Peyer's patch (tissue), 4 donors: ENCODE data around the gene ACVR2B. TPM values are rescaled to one million over a fixed set of nuclear protein-coding genes. Genes with fewer than 3 reads are reported as not detected.

ENCODE experiments used
- DNase-seq, 3 donors: peaks; one replicate each; pipeline ENCODE4 v3.0.0-alpha.2; 2017 to 2019
- H3K27ac ChIP-seq, 4 donors: fragments of 200-600 bp; sonication (generic); one replicate each; pipeline ENCODE4 v1.5.1; 2016 to 2019
- H3K27me3 ChIP-seq, 2 donors: fragments of 200-600 bp; sonication (generic); one replicate each; pipeline ENCODE4 v1.5.1; 2019
- H3K36me3 ChIP-seq, 3 donors: fragments of 200-600 bp; sonication (generic); one replicate each; pipeline ENCODE4 v1.5.1; 2016 to 2019
- H3K4me1 ChIP-seq, 4 donors: fragments of 200-600 bp; sonication (generic); one replicate each; pipeline ENCODE4 v1.5.1; 2016 to 2019
- H3K4me3 ChIP-seq, 4 donors: fragments of 200-600 bp; sonication (generic); 1 replicate in 3 of 4; 2 replicates in 1 of 4; pipeline ENCODE4 v1.5.1; 2016 to 2019; ENCODE audit warnings: mild to moderate bottlenecking in 1 of 4
- H3K9me3 ChIP-seq, 4 donors: fragments of 200-600 bp; sonication (generic); one replicate each; pipeline ENCODE4 v1.5.1; 2016 to 2019; ENCODE audit warnings: mild to moderate bottlenecking in 1 of 4
- CTCF ChIP-seq, 6 experiments: fragments of 450-650 bp in 4 of 6; fragments of 200-600 bp in 2 of 6; sonication (generic) in 1 of 6; IDR thresholded peaks; one replicate each; pipeline ENCODE4 v1.5.1; 2017 to 2019; ENCODE audit warnings: antibody characterized with exemption in 6 of 6, mild to moderate bottlenecking in 3 of 6, moderate library complexity in 1 of 6
- POLR2A ChIP-seq, 2 donors: fragments of 450-650 bp; IDR thresholded peaks; one replicate each; pipeline ENCODE4 v1.5.1; 2017; ENCODE audit warnings: antibody characterized with exemption in 2 of 2, mild to moderate bottlenecking in 2 of 2, moderate library complexity in 2 of 2
- total RNA-seq, 4 donors: library from RNA; depleted of rRNA; stranded (reverse); fragments of >200 nt; gene quantifications; one replicate each; pipeline ENCODE4 v1.1.0, GENCODE V29; 2016

Gene ACVR2B
- total RNA-seq, 4 donors from 2014 or later: 4.9 to 14.5 (median 7.6) TPM

DNA sequence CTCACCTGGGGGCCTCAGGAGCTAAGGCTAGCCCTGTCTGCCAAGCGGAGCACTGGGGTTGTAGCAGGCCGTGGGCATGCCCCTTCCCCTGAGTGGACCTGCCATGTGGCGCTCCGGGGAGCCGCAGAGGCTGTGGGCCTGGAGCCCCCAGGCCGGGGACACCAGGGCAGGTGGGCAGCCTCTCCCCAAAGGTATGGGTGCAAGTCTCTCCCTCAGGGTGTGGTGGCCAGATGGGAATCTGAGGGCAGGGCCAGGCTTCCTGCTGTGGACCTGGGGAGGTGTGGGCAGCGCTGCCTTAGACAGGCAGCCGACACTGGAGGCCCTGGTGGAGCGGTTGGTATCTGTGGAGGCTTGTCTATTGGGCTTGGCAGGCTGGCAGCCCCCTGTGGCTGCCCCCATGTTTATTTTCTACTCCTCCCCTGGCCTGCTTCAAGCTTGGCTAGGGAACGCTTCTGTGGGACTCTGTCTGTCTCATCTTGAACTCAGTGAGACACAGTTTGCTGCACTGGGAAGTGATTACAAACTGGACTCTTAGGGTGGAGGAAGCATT lies 5.9 kb downstream of the ACVR2B start:
- TF ChIP-seq CTCF (IDR thresholded peaks at IDR 0.05) (no peak), POLR2A (IDR thresholded peaks at IDR 0.05) (no peak)
- Histone ChIP-seq H3K9me3 (peaks cover 0 to 4% (median 0%) of the 10 kb centered on the region in 4 donors), H3K4me1 (peaks cover 0 to 25% (median 2%) of the 10 kb centered on the region in 4 donors), H3K36me3 (no peaks in the 10 kb centered on the region), H3K27ac (no peak overlapping the region), H3K4me3 (no peak overlapping the region), H3K27me3 (no peaks in the 10 kb centered on the region)
- no peak for DNase-seq

- Histone ChIP-seq H3K4me3 (no peak overlapping the region), H3K9me3 (peaks cover 0 to 4% (median 0%) of the 10 kb centered on the region in 4 donors), H3K27me3 (no peaks in the 10 kb centered on the region), H3K27ac (no peak overlapping the region), H3K4me1 (peaks cover 0 to 24% (median 0%) of the 10 kb centered on the region in 4 donors), H3K36me3 (no peaks in the 10 kb centered on the region)
- no peak for DNase-seq
- no peak for TF ChIP-seq CTCF (IDR thresholded peaks at IDR 0.05)
- no peak for TF ChIP-seq POLR2A (IDR thresholded peaks at IDR 0.05)
These were observed 6.9 kb downstream of the ACVR2B start for GRCh38 chr3:38460377-38461270.

DNA sequence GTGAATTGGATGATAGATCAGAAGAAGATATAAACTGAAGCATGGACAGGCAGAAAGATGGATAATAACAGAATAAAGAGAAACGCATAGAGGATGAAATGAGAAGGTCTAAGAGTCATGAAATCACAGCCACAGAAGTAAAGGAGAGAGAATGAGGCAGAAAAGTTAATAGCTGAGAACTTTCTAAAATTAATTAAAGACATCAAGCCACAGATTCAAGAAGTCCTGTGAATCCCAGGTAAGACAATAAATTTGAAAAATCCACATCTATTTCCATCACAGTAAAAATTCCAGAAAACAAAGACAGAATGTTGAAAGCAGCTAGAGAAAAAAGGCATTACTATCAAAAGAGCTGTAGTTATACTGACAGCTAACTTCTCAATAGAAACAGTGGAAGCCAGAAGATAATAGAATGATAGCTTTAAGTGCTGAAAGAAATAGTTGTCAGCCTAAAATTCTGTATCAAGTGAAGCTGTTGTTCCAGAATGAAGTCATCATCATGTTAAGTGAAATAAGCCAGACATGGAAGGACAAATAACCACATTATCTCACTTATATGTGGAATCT lies 12.0 kb downstream of the ACVR2B start:
- Histone ChIP-seq H3K36me3 (no peaks in the 10 kb centered on the region), H3K9me3 (peaks cover 0 to 4% (median 0%) of the 10 kb centered on the region in 4 donors), H3K4me3 (no peak overlapping the region), H3K27ac (no peak overlapping the region), H3K4me1 (peaks cover 0 to 17% (median 0%) of the 10 kb centered on the region in 4 donors), H3K27me3 (no peaks in the 10 kb centered on the region)
- no peak for TF ChIP-seq CTCF (IDR thresholded peaks at IDR 0.05)
- TF ChIP-seq POLR2A (IDR thresholded peaks at IDR 0.05): no peak
- no peak for DNase-seq

GRCh38 chr3:38468765-38469164 lies 15.1 kb downstream of the ACVR2B start:
- Histone ChIP-seq H3K9me3 (no peaks in the 10 kb centered on the region), H3K4me3 (no peak overlapping the region), H3K27me3 (no peaks in the 10 kb centered on the region), H3K27ac (no peak overlapping the region), H3K4me1 (peaks cover 0 to 15% (median 0%) of the 10 kb centered on the region in 4 donors), H3K36me3 (no peaks in the 10 kb centered on the region)
- no peak for TF ChIP-seq POLR2A (IDR thresholded peaks at IDR 0.05)
- no peak for TF ChIP-seq CTCF (IDR thresholded peaks at IDR 0.05)
- DNase-seq: no peak

GRCh38 chr3:38469852-38470251 lies 16.2 kb downstream of the ACVR2B start:
- Histone ChIP-seq H3K27ac (no peak overlapping the region), H3K4me1 (peaks cover 0 to 15% (median 0%) of the 10 kb centered on the region in 4 donors), H3K36me3 (no peaks in the 10 kb centered on the region), H3K4me3 (no peak overlapping the region), H3K9me3 (no peaks in the 10 kb centered on the region), H3K27me3 (no peaks in the 10 kb centered on the region)
- no peak for TF ChIP-seq POLR2A (IDR thresholded peaks at IDR 0.05)
- TF ChIP-seq CTCF (IDR thresholded peaks at IDR 0.05): no peak
- no peak for DNase-seq
